ENCODE data around the gene CFAP126.
"Not testable (repeated sequence)": the region's sequence is repeated elsewhere in the genome, so short reads cannot be mapped to it uniquely, and the experiment has no call there.

Gene CFAP126

GRCh38 chr1:161379071-161379470, 11.4 kb upstream of the CFAP126 start:
- DNase-seq = no peak

DNA sequence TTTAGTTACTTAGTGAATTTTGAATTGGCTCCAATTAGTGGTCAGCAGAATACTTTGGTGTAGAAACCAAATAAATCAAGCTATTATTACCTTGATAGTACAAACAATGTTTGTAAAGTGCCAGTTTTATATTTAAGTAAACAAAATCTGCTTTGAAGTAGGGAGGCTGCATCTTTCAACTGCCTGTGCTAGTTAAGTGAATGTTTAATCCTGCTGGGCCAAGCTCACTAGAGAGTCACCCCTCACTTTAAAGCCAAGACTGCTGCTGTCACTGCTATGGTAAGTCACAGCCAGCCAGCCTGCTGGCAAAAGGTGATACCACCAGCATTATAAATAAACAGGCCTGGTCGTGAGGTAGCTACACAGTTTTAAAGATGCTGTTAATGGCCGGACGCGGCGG, 10.3 kb upstream of the CFAP126 start:
- no peak for DNase-seq

DNA sequence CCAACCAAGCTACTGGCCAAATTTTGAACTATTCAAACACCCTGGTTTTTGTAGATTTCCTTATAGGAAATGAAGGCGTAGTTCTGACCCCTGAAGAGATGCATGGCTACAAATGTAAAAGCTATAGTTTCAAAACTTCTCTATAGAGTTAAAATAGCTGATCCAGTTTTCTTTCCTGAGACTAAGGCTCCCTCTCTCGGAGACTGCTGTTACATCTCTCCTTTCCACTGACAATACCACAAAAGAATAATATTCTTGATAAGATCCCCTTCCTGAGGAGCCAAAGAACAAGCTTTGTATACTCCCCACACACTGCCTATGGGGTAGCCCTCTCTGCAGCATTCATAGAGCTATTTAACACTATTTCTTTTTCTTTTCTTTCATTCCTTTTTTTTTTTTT, 6.7 kb upstream of the CFAP126 start:
- DNase-seq = no peak

- DNase-seq = no peak
Observed at GRCh38 chr1:161373442-161373841, 5.8 kb upstream of the CFAP126 start.

GRCh38 chr1:161365207-161365606, 2.5 kb downstream of the CFAP126 start:
- DNase-seq = no peak

- no peak for DNase-seq
Observed at GRCh38 chr1:161364332-161364731, 3.3 kb downstream of the CFAP126 start.

GRCh38 chr1:161359291-161359690, 8.4 kb downstream of the CFAP126 start:
- no peak for DNase-seq

DNA sequence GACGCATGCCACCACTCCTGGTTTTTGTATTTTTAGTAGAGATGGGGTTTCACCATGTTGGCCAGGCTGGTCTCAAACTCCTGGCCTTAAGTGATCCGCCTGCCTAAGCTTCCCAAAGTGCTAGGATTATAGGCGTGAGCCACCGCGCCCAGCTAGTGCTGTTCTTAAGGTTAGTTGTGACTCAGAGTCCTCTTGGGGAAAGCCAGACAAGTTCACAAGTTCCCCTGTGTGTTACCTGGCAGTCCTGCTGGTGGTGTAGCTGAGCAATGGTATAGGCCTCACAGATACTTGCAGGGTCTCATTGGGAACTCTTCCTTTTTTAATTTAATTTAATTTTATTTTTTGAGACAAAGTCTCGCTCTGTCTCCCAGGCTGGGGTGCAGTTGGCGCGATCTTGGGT, 10.6 kb downstream of the CFAP126 start:
- no peak for DNase-seq

DNA sequence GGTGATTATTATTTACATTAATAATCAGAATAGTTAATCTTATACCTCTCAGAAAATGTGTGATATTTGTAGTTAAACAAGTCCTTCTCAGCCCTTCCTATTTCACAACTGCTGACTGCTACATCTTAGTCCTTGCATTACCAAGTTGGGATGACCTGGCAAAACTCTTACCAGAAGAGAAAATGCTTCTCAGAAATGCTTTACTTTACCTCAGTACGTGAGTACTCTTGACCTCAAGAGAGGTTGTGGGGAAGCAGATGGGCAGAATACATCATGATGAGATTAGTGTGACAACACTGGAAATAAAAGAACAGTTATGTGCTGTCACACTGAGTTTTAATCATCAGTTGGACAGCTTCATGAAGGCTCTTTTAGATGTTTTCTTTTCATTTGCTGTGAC, 16.2 kb downstream of the CFAP126 start:
- no peak for DNase-seq

DNA sequence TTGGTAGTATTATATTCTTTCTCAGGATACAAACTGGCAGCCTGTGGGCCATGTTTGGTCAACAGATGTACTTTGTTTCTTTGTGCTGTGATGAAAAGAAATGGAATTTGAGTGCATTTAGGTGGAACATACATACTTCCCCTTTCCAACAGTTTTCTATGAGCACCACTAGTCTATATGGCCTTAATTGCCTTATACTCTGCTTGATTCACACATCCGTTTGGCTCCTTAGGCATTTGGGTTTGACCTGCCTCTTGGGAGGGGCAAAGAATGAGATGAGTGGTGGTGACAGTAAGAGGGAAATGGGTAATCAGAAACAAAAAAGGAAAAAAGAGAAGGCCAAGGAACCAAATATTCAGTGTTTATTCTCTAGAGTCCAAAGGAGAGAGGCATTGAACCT, 17.0 kb downstream of the CFAP126 start:
- DNase-seq = no peak

- no peak for DNase-seq
Observed at GRCh38 chr1:161342821-161343220, 24.9 kb downstream of the CFAP126 start.

- DNase-seq = no peak
Observed at GRCh38 chr1:161342177-161342576, 25.5 kb downstream of the CFAP126 start.

DNA sequence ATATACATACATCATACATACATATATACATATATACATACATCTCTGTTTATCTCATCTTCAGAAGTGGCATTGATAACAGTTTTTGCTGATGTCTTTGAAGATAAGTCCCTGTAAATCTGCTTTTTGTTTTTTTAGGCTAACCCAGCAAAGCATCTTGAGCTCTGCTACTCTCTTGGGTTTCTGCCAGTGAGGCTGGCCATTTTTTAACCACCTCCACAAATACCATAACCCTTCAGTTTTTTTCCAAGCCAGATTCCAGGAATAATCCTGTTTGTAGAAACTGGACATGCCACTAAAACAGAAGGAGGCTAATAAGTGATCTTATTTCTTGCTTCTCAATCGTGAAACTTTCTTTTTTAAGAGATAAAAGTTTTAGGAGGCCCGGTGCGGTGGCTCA, 31.9 kb downstream of the CFAP126 start:
- DNase-seq = no peak

DNA sequence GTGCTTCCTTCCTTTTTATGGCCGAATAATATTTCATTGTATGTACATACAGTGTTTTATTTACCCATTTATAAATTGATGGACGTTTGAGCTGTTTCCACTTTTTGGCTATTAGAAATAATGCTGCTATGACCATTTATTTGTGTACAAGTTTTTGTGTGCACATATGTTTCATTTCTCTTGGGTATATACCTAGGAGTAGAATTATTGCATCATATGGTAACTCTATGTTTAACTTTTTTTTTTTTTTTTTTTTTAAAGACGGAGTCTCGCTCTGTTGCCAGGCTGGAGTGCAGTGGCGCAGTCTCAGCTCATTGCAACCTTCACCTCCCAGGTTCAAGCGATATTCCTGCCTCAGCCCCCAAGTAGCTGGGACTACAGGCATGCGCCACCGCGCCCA, 34.5 kb downstream of the CFAP126 start:
- DNase-seq = no peak

DNA sequence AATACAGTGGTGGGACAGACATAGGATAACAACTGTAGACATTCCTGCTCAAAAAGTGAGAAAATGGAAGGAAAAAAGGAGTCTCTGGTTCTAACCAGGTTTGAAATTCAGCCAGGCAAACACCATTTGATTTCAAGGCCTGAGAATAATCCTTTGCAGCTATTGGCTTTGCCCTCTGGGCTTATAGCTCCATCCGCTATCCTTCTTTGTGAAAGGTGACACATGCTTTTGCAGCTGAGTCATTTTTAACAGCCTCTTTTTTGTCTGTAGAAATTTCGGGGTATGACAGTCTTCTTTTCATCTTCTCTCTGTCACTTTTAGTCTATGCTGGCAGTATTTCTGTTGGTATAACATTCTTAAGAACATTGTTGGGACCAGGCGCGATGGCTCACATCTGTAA, 37.3 kb downstream of the CFAP126 start:
- DNase-seq = no peak

GRCh38 chr1:161324020-161324419, 43.7 kb downstream of the CFAP126 start:
- DNase-seq = no peak

GRCh38 chr1:161315841-161316674, 51.6 kb downstream of the CFAP126 start:
- not testable (repeated sequence) for DNase-seq

Data from SHP77 (cell line).